ENCODE measurements around the gene KAT5. TPM values are rescaled to one million over a fixed set of nuclear protein-coding genes. Genes with fewer than 3 reads are reported as not detected.

Gene KAT5
- total RNA-seq, 1 donor from 2014 or later, result 31.0 TPM

Other genes starting within 250 kb of the KAT5 start
- gene MALAT1, start 213.2 kb upstream of the KAT5 start, total RNA-seq, result 8,553 TPM
- gene SCYL1, start 187.2 kb upstream of the KAT5 start, total RNA-seq, result 220 TPM
- 702 TPM for gene LTBP3, start 153.9 kb upstream of the KAT5 start, total RNA-seq
- 157 TPM for gene ZNRD2, start 141.8 kb upstream of the KAT5 start, total RNA-seq
- gene FAM89B, start 139.7 kb upstream of the KAT5 start, total RNA-seq, result 104 TPM
- 418 TPM for gene EHBP1L1, start 136.2 kb upstream of the KAT5 start, total RNA-seq
- not detected for gene KCNK7, start 116.5 kb upstream of the KAT5 start, total RNA-seq
- gene MAP3K11, start 98.0 kb upstream of the KAT5 start, total RNA-seq, result 121 TPM
- gene PCNX3, start 96.5 kb upstream of the KAT5 start, total RNA-seq, result 181 TPM
- 145 TPM for gene SIPA1, start 74.2 kb upstream of the KAT5 start, total RNA-seq
- 115 TPM for gene RELA, start 49.3 kb upstream of the KAT5 start, total RNA-seq
- gene RNASEH2C, start 8.5 kb downstream of the KAT5 start, total RNA-seq, result 155 TPM
- gene AP5B1, start 68.7 kb downstream of the KAT5 start, total RNA-seq, result 31.8 TPM
- not detected for gene OVOL1, start 74.8 kb downstream of the KAT5 start, total RNA-seq
- not detected for gene SNX32, start 121.7 kb downstream of the KAT5 start, total RNA-seq
- gene CFL1, start 145.9 kb downstream of the KAT5 start, total RNA-seq, result 974 TPM
- 45.0 TPM for gene MUS81, start 148.2 kb downstream of the KAT5 start, total RNA-seq
- gene EFEMP2, start 160.5 kb downstream of the KAT5 start, total RNA-seq, result 92.8 TPM
- gene CTSW, start 167.6 kb downstream of the KAT5 start, total RNA-seq, result not detected
- 57.2 TPM for gene FIBP, start 176.2 kb downstream of the KAT5 start, total RNA-seq
- 184 TPM for gene CCDC85B, start 178.4 kb downstream of the KAT5 start, total RNA-seq
- gene FOSL1, start 188.1 kb downstream of the KAT5 start, total RNA-seq, result 123 TPM
- 25.3 TPM for gene C11orf68, start 206.8 kb downstream of the KAT5 start, total RNA-seq
- 135 TPM for gene DRAP1, start 207.2 kb downstream of the KAT5 start, total RNA-seq
- gene TSGA10IP, start 233.2 kb downstream of the KAT5 start, total RNA-seq, result not detected
- gene SART1, start 249.5 kb downstream of the KAT5 start, total RNA-seq, result 28.4 TPM

All from ascending aorta (tissue), 1 donor.